ENCODE measurements around the gene GSTT2.

The GSTT2 gene

DNA sequence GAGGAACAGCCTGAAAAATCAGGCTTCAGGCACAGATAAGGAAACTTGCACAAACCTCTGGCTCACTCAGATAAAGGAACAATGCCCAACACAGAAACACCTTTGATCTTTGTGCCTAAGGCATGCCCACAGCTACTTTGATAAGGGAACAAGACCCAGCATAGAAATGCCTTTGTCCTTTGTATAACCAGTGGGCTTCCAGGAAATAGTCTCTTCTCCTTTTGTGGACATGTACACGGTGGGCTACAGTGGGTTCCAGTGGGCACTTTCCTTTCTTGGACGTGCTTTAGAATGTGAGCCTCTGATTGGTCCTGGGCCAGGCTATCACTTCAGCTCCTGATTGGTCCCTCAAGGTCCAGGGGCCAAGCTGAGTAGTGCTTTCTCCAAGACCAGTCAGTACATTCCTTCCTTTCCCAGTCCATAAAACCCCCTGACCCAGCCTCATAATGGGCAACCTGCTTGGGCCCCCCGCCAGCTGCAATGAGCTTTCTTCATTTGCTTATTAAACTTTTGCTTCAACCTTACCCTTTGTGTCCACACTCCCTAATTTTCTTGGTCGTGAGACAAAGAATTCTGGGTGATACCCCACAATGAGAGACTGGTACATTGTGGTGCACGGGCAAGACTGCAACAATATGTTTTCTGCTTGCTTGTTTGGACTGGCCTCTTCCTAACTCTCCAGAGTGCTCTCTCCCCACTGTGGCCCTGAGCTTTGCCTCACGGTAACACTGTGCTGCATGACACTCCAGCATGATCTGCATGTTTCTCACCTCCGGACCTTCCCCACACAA, 29.5 kb downstream of the GSTT2 start:
- DNase-seq: no peak

DNA sequence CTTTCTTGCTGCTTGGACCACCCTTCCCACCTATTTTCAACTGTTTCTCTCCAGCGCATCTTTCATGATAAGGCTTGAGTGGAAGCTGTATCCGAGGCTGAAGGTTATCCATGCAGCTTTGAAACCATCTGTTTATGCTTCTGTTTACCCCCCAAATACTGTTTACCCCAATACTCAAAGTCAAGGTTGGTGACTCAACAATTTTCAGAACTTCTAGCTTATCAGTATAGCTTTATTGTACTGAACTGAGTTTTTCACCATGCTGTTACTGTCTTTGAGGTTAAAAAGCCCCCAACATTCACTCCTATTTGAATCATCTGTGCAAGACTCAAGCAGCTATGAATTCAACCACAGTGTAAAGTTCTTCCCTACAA, 30.1 kb downstream of the GSTT2 start:
- no peak for DNase-seq

DNA sequence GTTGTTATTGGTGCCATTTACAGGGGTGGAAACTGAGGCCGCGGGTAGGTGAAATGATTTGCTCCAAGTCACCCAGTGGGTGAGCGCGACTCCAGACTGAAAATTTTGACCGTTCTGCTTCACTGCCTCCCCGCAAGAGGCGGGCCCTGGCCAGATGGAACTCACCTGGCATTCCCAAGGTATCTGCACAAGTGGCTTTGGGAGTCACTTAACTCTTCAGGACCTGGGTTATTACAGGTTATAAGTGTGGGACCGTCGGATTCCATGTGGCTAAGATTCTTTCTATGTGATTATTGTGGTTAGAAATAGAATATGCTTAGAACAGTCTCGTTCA, 31.8 kb downstream of the GSTT2 start:
- no peak for DNase-seq

- no peak for DNase-seq
Observed at GRCh38 chr22:24016156-24016555, 36.2 kb downstream of the GSTT2 start.

DNA sequence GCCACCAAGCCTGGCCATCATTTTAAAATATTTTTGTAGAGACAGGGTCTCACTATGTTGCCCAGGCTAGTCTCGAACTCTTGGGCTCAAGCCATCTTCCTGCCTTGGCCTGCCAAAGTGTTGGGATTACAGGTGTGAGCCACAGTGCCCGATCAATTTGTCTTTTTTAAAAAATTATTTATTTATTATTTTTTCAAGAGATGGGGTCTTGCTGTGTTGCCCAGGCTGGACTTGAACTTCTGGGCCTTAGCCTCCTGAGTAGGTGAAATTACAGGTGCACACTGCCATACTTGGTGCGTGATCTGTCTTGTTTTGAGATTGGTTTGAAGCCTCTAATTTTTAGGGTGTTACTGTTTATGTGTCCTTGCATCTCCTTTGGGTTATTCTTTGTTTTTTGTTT, 41.4 kb downstream of the GSTT2 start:
- no peak for DNase-seq

- DNase-seq: no peak
Observed at GRCh38 chr22:24023204-24023789, 43.4 kb downstream of the GSTT2 start.

DNA sequence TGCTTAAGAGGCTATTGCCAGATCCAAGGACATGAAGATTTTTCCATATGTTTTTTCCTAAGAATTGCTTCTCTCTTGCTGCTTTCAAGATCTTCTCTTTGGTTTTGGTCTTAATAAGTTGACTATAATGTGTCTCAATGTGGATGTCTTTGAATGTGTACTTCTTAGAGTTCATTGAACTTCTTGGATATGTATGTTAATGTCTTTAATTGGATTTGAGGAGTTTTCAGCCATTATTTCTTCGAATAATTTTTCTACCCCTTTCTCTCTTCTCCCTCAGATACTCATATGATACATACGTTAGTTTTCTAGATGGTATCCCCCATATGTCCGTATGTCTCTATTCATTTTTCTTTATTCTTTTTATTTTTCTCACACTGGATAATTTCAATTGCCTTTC, 44.4 kb downstream of the GSTT2 start:
- DNase-seq: no peak

DNA sequence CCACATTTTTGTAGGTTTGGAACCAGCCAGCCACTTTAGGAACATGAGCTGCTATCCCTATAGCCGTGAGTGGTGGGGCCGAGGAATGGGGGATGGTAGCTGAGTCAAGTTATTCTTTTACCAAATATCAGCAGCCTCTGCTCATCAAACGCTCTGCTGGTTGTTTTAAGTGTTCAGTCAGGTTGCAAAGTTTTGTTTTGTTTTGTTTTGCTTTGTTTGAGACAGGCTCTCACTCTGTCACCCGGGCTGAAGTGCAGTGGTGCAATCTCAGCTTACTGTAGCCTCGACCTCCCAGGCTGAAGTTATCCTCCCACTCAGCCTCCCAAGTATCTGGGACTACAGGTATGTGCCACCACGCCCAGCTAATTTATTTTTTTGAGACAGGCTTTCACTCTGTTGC, 45.5 kb downstream of the GSTT2 start:
- no peak for DNase-seq

DNA sequence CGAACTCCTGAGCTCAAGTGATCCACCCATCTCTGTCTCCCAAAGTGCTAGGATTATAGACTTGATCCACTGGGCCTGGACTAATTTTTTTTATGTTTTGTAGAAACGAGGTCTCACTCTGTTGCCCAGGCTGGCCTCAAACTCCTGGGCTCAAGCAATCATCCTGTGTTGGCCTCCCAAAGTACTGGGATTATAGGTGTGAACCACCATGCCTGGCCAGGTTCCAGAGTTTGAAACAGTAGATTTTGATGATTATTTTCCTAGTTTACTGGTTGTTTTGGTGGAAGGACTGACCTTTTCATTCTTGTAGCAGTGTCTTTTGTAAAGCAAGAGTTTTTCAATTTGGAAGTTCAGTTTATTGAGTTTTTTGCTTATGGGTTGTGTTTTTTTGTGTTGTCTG, 46.1 kb downstream of the GSTT2 start:
- no peak for DNase-seq

- no peak for DNase-seq
Observed at GRCh38 chr22:24026733-24027132, 46.8 kb downstream of the GSTT2 start.

GRCh38 chr22:24027389-24027975, 47.5 kb downstream of the GSTT2 start:
- no peak for DNase-seq

- no peak for DNase-seq
Observed at GRCh38 chr22:24027991-24028390, 48.1 kb downstream of the GSTT2 start.

DNA sequence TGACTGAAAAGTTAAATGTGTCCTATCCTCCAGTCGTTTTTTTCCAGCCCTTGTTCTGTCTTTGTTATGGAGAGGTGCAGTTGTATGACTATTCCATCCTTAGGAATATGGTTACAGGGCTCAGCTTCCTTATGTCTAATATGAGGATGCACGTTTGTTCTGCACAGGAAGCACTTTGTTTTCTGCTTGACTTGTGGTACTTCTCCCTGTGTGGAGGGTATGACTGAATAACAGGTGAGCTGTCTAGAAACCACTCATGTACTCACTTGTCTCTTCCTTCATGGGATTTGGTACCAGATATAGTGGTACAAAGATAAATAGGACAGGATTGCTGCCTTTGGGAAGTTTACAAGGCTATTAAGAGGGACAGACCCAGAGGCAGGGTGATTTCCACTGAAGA, 48.6 kb downstream of the GSTT2 start:
- no peak for DNase-seq

DNA sequence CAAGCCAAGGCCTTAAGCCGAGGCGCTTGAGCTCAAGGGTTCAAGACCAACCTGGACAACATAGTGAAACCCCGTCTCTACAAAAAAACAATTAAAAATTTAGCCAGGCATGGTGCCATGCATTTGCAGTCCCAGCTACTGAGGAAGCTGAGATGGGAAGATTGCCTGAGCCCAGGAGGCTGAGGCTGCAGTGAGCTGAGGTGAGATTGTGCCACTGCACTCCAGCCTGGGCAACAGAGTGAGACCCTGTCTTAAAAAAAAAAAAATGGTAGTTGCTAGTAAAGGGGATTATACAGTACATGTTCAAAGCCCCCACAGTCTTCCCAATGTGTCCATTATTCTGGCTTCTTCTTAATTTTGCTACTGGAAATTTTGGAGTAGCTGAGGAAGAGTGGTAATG, 49.4 kb downstream of the GSTT2 start:
- no peak for DNase-seq

GRCh38 chr22:24030186-24030702, 50.3 kb downstream of the GSTT2 start:
- no peak for DNase-seq
